Measurements from ENCODE around the gene PHEX. TPM values are rescaled to one million over a fixed set of nuclear protein-coding genes. Genes with fewer than 3 reads are reported as not detected.

PHEX gene
- polyA plus RNA-seq, 2 donors: 0.09 to 0.12 TPM

DNA sequence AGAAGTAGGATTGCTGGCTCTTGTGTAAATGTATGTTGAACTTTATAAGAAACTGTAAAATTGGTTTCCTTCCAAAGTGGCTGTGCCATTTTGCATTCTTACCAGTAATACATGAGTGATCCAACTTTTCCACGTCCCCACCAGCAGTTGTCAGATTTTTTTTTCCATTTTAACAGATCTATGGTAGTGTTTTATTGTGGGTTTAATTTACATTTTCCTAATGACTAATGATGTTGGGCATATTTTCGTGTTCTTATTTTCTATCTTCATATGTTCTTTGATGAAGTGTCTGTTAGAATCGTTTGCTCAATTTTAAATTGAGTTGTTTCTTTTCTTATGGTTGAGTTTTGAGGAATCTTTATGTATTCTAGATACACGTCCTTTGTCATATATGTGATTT lies 56.2 kb downstream of the PHEX start:
- no peaks in the 10 kb centered on the region for H3K4me1 ChIP-seq (ENCODE audit: control insufficient read depth in 2 of 2, insufficient read depth in 2 of 2, low read length in 1 of 2)
- H3K4me3 ChIP-seq (ENCODE audit: low read depth in 1 of 2, low read length in 2 of 2): no peak overlapping the region
- H3K27ac ChIP-seq (ENCODE audit: low read depth in 2 of 2, low read length in 1 of 2): no peak overlapping the region
- 65 to 81% methylated on average over 4 of the region's 4 CpGs for WGBS, 2 donors
- H3K9me3 ChIP-seq (ENCODE audit: control insufficient read depth in 2 of 2, insufficient read depth in 1 of 2, low read depth in 1 of 2, low read length in 1 of 2): no peaks in the 10 kb centered on the region
- H3K27me3 ChIP-seq (ENCODE audit: control insufficient read depth in 1 of 2, insufficient read depth in 2 of 2, low read length in 2 of 2): no peaks in the 10 kb centered on the region
- H3K36me3 ChIP-seq (ENCODE audit: control insufficient read depth in 2 of 2, insufficient read depth in 2 of 2, low read length in 1 of 2): no peaks in the 10 kb centered on the region

GRCh38 chrX:22090181-22090580 lies 58.1 kb downstream of the PHEX start:
- Histone ChIP-seq H3K27me3 (ENCODE audit: control insufficient read depth in 1 of 2, insufficient read depth in 2 of 2, low read length in 2 of 2) (no peaks in the 10 kb centered on the region), H3K27ac (ENCODE audit: low read depth in 2 of 2, low read length in 1 of 2) (no peak overlapping the region), H3K36me3 (ENCODE audit: control insufficient read depth in 2 of 2, insufficient read depth in 2 of 2, low read length in 1 of 2) (no peaks in the 10 kb centered on the region), H3K4me1 (ENCODE audit: control insufficient read depth in 2 of 2, insufficient read depth in 2 of 2, low read length in 1 of 2) (no peaks in the 10 kb centered on the region), H3K9me3 (ENCODE audit: control insufficient read depth in 2 of 2, insufficient read depth in 1 of 2, low read depth in 1 of 2, low read length in 1 of 2) (no peaks in the 10 kb centered on the region), H3K4me3 (ENCODE audit: low read depth in 1 of 2, low read length in 2 of 2) (no peak overlapping the region)
- 69 to 71% methylated on average over 4 of the region's 4 CpGs for WGBS, 2 donors

GRCh38 chrX:22093550-22093949 lies 61.4 kb downstream of the PHEX start:
- H3K9me3 ChIP-seq (ENCODE audit: control insufficient read depth in 2 of 2, insufficient read depth in 1 of 2, low read depth in 1 of 2, low read length in 1 of 2): no peaks in the 10 kb centered on the region
- H3K27me3 ChIP-seq (ENCODE audit: control insufficient read depth in 1 of 2, insufficient read depth in 2 of 2, low read length in 2 of 2): no peaks in the 10 kb centered on the region
- H3K36me3 ChIP-seq (ENCODE audit: control insufficient read depth in 2 of 2, insufficient read depth in 2 of 2, low read length in 1 of 2): no peaks in the 10 kb centered on the region
- H3K4me1 ChIP-seq (ENCODE audit: control insufficient read depth in 2 of 2, insufficient read depth in 2 of 2, low read length in 1 of 2): no peaks in the 10 kb centered on the region
- WGBS, 2 donors: 49 to 52% methylated on average over 3 of the region's 3 CpGs
- no peak overlapping the region for H3K4me3 ChIP-seq (ENCODE audit: low read depth in 1 of 2, low read length in 2 of 2)
- H3K27ac ChIP-seq (ENCODE audit: low read depth in 2 of 2, low read length in 1 of 2): no peak overlapping the region

DNA sequence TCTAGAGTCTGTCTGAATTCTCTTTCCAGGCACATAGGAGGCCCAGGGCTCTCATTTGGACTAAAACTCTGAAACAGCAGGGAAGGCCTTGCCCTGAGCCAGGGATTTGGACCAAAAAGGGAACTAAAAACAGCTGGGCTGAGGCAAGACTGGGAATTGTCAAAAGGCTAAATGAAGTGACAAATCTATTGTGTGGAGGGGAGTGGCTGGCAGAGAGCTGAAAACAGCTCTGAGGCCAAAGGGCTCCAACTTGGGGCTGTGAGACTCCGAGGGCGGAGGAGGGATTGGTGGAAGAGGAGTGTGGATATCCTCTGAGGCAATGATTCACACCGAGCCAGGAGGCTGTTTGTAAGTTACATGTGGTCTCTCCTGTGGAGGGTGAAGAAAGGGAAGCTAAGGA lies 63.2 kb downstream of the PHEX start:
- H3K9me3 ChIP-seq (ENCODE audit: control insufficient read depth in 2 of 2, insufficient read depth in 1 of 2, low read depth in 1 of 2, low read length in 1 of 2): no peaks in the 10 kb centered on the region
- WGBS, 2 donors: 51 to 59% methylated on average over 3 of the region's 3 CpGs
- no peaks in the 10 kb centered on the region for H3K27me3 ChIP-seq (ENCODE audit: control insufficient read depth in 1 of 2, insufficient read depth in 2 of 2, low read length in 2 of 2)
- H3K27ac ChIP-seq (ENCODE audit: low read depth in 2 of 2, low read length in 1 of 2): no peak overlapping the region
- H3K36me3 ChIP-seq (ENCODE audit: control insufficient read depth in 2 of 2, insufficient read depth in 2 of 2, low read length in 1 of 2): no peaks in the 10 kb centered on the region
- no peaks in the 10 kb centered on the region for H3K4me1 ChIP-seq (ENCODE audit: control insufficient read depth in 2 of 2, insufficient read depth in 2 of 2, low read length in 1 of 2)
- no peak overlapping the region for H3K4me3 ChIP-seq (ENCODE audit: low read depth in 1 of 2, low read length in 2 of 2)

DNA sequence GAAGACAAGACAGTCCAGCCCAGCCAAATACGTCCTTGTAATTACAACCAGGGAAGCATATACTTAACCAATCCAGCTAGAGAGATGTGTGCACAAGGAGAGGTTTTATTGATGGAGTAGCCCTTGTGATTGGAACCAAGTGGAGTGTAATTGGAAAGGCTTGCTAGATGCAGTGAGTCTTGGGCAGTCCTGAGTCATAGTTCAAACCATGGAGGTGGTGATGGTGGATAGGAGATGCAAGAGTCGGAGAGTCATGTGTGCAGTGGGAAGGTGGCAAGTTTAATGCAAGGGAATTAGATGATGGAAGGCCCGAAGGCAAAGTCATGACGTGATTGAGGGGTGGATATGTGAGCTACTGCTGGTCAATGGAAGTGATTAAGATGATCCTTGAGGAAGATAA lies 63.7 kb downstream of the PHEX start:
- no peaks in the 10 kb centered on the region for H3K4me1 ChIP-seq (ENCODE audit: control insufficient read depth in 2 of 2, insufficient read depth in 2 of 2, low read length in 1 of 2)
- no peak overlapping the region for H3K27ac ChIP-seq (ENCODE audit: low read depth in 2 of 2, low read length in 1 of 2)
- WGBS, 2 donors: 83 to 94% methylated on average over 4 of the region's 4 CpGs
- H3K36me3 ChIP-seq (ENCODE audit: control insufficient read depth in 2 of 2, insufficient read depth in 2 of 2, low read length in 1 of 2): no peaks in the 10 kb centered on the region
- no peaks in the 10 kb centered on the region for H3K27me3 ChIP-seq (ENCODE audit: control insufficient read depth in 1 of 2, insufficient read depth in 2 of 2, low read length in 2 of 2)
- no peak overlapping the region for H3K4me3 ChIP-seq (ENCODE audit: low read depth in 1 of 2, low read length in 2 of 2)
- H3K9me3 ChIP-seq (ENCODE audit: control insufficient read depth in 2 of 2, insufficient read depth in 1 of 2, low read depth in 1 of 2, low read length in 1 of 2): no peaks in the 10 kb centered on the region

DNA sequence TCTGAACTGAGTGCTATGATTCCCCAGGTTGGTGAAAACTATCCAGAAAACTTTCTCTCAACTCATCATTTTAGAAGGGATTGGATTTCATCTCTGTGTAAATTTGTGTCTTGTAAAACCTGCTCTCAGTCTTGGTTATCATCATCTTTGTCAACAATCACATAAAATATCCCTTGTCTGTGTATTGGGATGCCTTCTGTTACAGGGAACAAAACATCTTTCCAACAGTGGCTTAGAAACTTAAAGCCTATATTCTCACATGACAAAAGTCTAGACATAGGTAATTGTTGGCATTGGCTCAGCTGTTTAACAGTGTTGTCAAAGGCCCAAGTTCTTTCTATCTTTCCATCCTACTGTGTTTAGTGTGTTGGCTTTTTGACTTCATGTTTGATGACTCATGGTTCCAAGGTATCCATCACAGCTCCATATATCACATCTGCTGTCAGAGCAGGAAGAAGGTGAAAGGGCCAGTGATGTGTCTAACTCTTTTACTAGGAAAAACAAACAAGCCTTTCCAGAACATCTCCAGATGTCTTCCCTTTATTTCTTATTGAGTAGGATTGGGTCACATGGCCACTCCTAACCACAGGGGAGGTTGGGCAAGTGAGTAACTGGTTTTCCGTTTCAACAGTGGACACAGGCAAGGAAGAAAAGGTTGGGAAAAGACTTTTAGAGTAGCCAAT lies 65.0 kb downstream of the PHEX start:
- no peak overlapping the region for H3K27ac ChIP-seq (ENCODE audit: low read depth in 2 of 2, low read length in 1 of 2)
- H3K9me3 ChIP-seq (ENCODE audit: control insufficient read depth in 2 of 2, insufficient read depth in 1 of 2, low read depth in 1 of 2, low read length in 1 of 2): peaks cover 0 to 2% of the 10 kb centered on the region in 2 donors
- no peak overlapping the region for H3K4me3 ChIP-seq (ENCODE audit: low read depth in 1 of 2, low read length in 2 of 2)
- H3K4me1 ChIP-seq (ENCODE audit: control insufficient read depth in 2 of 2, insufficient read depth in 2 of 2, low read length in 1 of 2): no peaks in the 10 kb centered on the region
- no peaks in the 10 kb centered on the region for H3K36me3 ChIP-seq (ENCODE audit: control insufficient read depth in 2 of 2, insufficient read depth in 2 of 2, low read length in 1 of 2)
- H3K27me3 ChIP-seq (ENCODE audit: control insufficient read depth in 1 of 2, insufficient read depth in 2 of 2, low read length in 2 of 2): no peaks in the 10 kb centered on the region
- 79% methylated on average over 1 of the region's 1 CpG for WGBS, 2 donors

- Histone ChIP-seq H3K27me3 (ENCODE audit: control insufficient read depth in 1 of 2, insufficient read depth in 2 of 2, low read length in 2 of 2) (no peaks in the 10 kb centered on the region), H3K9me3 (ENCODE audit: control insufficient read depth in 2 of 2, insufficient read depth in 1 of 2, low read depth in 1 of 2, low read length in 1 of 2) (peaks cover 0 to 2% of the 10 kb centered on the region in 2 donors), H3K4me3 (ENCODE audit: low read depth in 1 of 2, low read length in 2 of 2) (no peak overlapping the region), H3K36me3 (ENCODE audit: control insufficient read depth in 2 of 2, insufficient read depth in 2 of 2, low read length in 1 of 2) (no peaks in the 10 kb centered on the region), H3K4me1 (ENCODE audit: control insufficient read depth in 2 of 2, insufficient read depth in 2 of 2, low read length in 1 of 2) (no peaks in the 10 kb centered on the region), H3K27ac (ENCODE audit: low read depth in 2 of 2, low read length in 1 of 2) (no peak overlapping the region)
- 67 to 72% methylated on average over 6 of the region's 6 CpGs for WGBS, 2 donors
These were observed 73.1 kb downstream of the PHEX start for GRCh38 chrX:22105231-22105630.

GRCh38 chrX:22105971-22106370 lies 73.8 kb downstream of the PHEX start:
- H3K4me1 ChIP-seq (ENCODE audit: control insufficient read depth in 2 of 2, insufficient read depth in 2 of 2, low read length in 1 of 2): no peaks in the 10 kb centered on the region
- H3K36me3 ChIP-seq (ENCODE audit: control insufficient read depth in 2 of 2, insufficient read depth in 2 of 2, low read length in 1 of 2): no peaks in the 10 kb centered on the region
- H3K4me3 ChIP-seq (ENCODE audit: low read depth in 1 of 2, low read length in 2 of 2): no peak overlapping the region
- no peak overlapping the region for H3K27ac ChIP-seq (ENCODE audit: low read depth in 2 of 2, low read length in 1 of 2)
- H3K27me3 ChIP-seq (ENCODE audit: control insufficient read depth in 1 of 2, insufficient read depth in 2 of 2, low read length in 2 of 2): no peaks in the 10 kb centered on the region
- H3K9me3 ChIP-seq (ENCODE audit: control insufficient read depth in 2 of 2, insufficient read depth in 1 of 2, low read depth in 1 of 2, low read length in 1 of 2): peaks cover 0 to 2% of the 10 kb centered on the region in 2 donors
- 81 to 95% methylated on average over 2 of the region's 2 CpGs for WGBS, 2 donors

- H3K27me3 ChIP-seq (ENCODE audit: control insufficient read depth in 1 of 2, insufficient read depth in 2 of 2, low read length in 2 of 2): no peaks in the 10 kb centered on the region
- no peaks in the 10 kb centered on the region for H3K36me3 ChIP-seq (ENCODE audit: control insufficient read depth in 2 of 2, insufficient read depth in 2 of 2, low read length in 1 of 2)
- whole genome bisulfite sequencing, 2 donors: 97 to 100% methylated on average over 1 of the region's 1 CpG
- no peak overlapping the region for H3K27ac ChIP-seq (ENCODE audit: low read depth in 2 of 2, low read length in 1 of 2)
- no peak overlapping the region for H3K4me3 ChIP-seq (ENCODE audit: low read depth in 1 of 2, low read length in 2 of 2)
- no peaks in the 10 kb centered on the region for H3K4me1 ChIP-seq (ENCODE audit: control insufficient read depth in 2 of 2, insufficient read depth in 2 of 2, low read length in 1 of 2)
- H3K9me3 ChIP-seq (ENCODE audit: control insufficient read depth in 2 of 2, insufficient read depth in 1 of 2, low read depth in 1 of 2, low read length in 1 of 2): no peaks in the 10 kb centered on the region
These were observed 77.3 kb downstream of the PHEX start for GRCh38 chrX:22109442-22109841.

DNA sequence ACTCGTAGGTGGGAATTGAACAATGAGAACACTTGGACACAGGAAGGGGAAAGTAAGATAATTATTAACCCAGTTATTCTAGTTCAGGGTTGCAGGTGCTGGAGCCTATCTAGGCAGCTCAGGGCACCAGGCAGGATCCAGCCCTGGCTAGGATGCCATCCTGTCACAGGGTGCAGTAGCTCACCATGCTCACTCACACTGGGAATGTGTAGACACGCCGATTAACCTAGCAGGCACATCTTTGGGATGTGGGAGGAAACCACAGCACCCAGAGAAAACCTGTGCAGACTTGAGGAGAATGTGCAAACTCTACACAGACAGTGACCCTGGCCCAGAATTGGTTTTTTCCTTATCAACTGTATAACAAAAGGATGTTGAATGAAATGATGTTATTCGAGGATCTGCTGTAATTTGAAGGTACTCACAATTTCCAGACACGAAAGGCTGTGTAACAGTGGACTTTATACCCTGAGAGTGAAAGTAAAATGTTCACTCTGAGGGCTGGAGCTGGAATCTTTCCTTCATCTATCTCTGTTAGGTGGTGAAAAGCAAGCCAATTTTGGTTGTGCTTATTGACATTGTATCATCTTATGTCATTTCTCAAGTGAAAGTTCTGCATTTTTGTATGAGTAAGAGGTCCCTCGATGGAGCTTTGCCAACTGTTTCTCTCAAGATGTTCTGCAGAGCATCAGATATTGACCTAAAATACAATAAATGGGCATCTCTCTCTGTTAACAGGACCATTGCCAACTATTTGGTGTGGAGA lies 78.8 kb downstream of the PHEX start:
- WGBS, 2 donors: 53 to 54% methylated on average over 6 of the region's 6 CpGs
- no peaks in the 10 kb centered on the region for H3K4me1 ChIP-seq (ENCODE audit: control insufficient read depth in 2 of 2, insufficient read depth in 2 of 2, low read length in 1 of 2)
- no peak overlapping the region for H3K27ac ChIP-seq (ENCODE audit: low read depth in 2 of 2, low read length in 1 of 2)
- no peak overlapping the region for H3K4me3 ChIP-seq (ENCODE audit: low read depth in 1 of 2, low read length in 2 of 2)
- no peaks in the 10 kb centered on the region for H3K9me3 ChIP-seq (ENCODE audit: control insufficient read depth in 2 of 2, insufficient read depth in 1 of 2, low read depth in 1 of 2, low read length in 1 of 2)
- H3K27me3 ChIP-seq (ENCODE audit: control insufficient read depth in 1 of 2, insufficient read depth in 2 of 2, low read length in 2 of 2): peaks cover 0 to 3% of the 10 kb centered on the region in 2 donors
- no peaks in the 10 kb centered on the region for H3K36me3 ChIP-seq (ENCODE audit: control insufficient read depth in 2 of 2, insufficient read depth in 2 of 2, low read length in 1 of 2)
